Neural progenitor cell (in vitro differentiated cells): ENCODE data around the gene KDM3A. TPM values are rescaled to one million over a fixed set of nuclear protein-coding genes. Genes with fewer than 3 reads are reported as not detected.

ENCODE experiments used
- DNase-seq: peaks from one replicate; pipeline ENCODE4 v3.0.0-alpha.2; 2016; ENCODE audit warnings: low spot score
- H2AFZ ChIP-seq: fragments of 200-600 bp; sonication (generic); replicated peaks from 2 replicates; pipeline ENCODE4 v1.6.1; 2016; ENCODE audit warnings: antibody characterized with exemption
- H3F3A ChIP-seq: fragments of 200-600 bp; sonication (generic); 2 replicates; pipeline ENCODE4 v1.6.1; 2016; ENCODE audit warnings: antibody characterized with exemption, low read depth
- H3K27ac ChIP-seq: fragments of 200-600 bp; sonication (generic); 2 replicates; pipeline ENCODE4 v1.5.1; 2016; ENCODE audit warnings: mild to moderate bottlenecking
- H3K27me3 ChIP-seq: fragments of 200-600 bp; sonication (generic); 2 replicates; pipeline ENCODE4 v1.6.1; 2016; ENCODE audit warnings: mild to moderate bottlenecking, moderate library complexity
- H3K36me3 ChIP-seq: fragments of 200-600 bp; sonication (generic); 2 replicates; pipeline ENCODE4 v1.5.1; 2016
- H3K4me1 ChIP-seq: fragments of 200-600 bp; sonication (generic); 2 replicates; pipeline ENCODE4 v1.6.1; 2016; ENCODE audit warnings: mixed run types
- H3K4me2 ChIP-seq: fragments of 200-600 bp; sonication (generic); 2 replicates; pipeline ENCODE4 v1.6.1; 2016
- H3K4me3 ChIP-seq: fragments of 200-600 bp; sonication (generic); 2 replicates; pipeline ENCODE4 v1.5.1; 2016
- H3K79me2 ChIP-seq: fragments of 200-600 bp; sonication (generic); 2 replicates; pipeline ENCODE4 v1.6.1; 2016; ENCODE audit warnings: low read depth
- H3K9ac ChIP-seq: fragments of 200-600 bp; sonication (generic); 2 replicates; pipeline ENCODE4 v1.6.1; 2016
- H3K9me3 ChIP-seq: fragments of 200-600 bp; sonication (generic); 2 replicates; pipeline ENCODE4 v1.5.1; 2016; ENCODE audit warnings: low read depth
- H4K20me1 ChIP-seq: fragments of 200-600 bp; sonication (generic); 2 replicates; pipeline ENCODE4 v1.6.1; 2016; ENCODE audit warnings: low read depth
- H3K27ac Mint-ChIP-seq: 3 replicates; pipeline ENCODE4 v1.8.0; 2021; ENCODE audit warnings: mixed read lengths
- H3K27me3 Mint-ChIP-seq: 2 replicates; pipeline ENCODE4 v1.8.0; 2022; ENCODE audit warnings: low read depth, mild to moderate bottlenecking, inconsistent platforms, moderate library complexity, mixed read lengths; ENCODE audit not compliant: insufficient read depth
- H3K36me3 Mint-ChIP-seq: 3 replicates; pipeline ENCODE4 v1.8.0; 2021; ENCODE audit warnings: mixed read lengths
- H3K4me1 Mint-ChIP-seq: 3 replicates; pipeline ENCODE4 v1.8.0; 2021; ENCODE audit warnings: mixed read lengths
- H3K4me3 Mint-ChIP-seq: 3 replicates; pipeline ENCODE4 v1.8.0; 2021; ENCODE audit warnings: mild to moderate bottlenecking, moderate library complexity, mixed read lengths
- H3K9me3 Mint-ChIP-seq: 3 replicates; pipeline ENCODE4 v1.8.0; 2020; ENCODE audit warnings: mixed read lengths
- CTCF ChIP-seq: fragments of 200-600 bp; sonication (generic); IDR thresholded peaks from 2 replicates; pipeline ENCODE4 v1.5.1; 2017; ENCODE audit warnings: antibody characterized with exemption, mild to moderate bottlenecking
- EZH2 ChIP-seq: fragments of 200-600 bp; sonication (generic); IDR thresholded peaks from 2 replicates; pipeline ENCODE4 v1.6.1; 2017; ENCODE audit warnings: antibody characterized with exemption, mild to moderate bottlenecking, moderate library complexity
- EZH2phosphoT487 ChIP-seq: fragments of 200-600 bp; sonication (generic); IDR thresholded peaks from 2 replicates; pipeline ENCODE4 v1.6.1; 2017; ENCODE audit warnings: antibody characterized with exemption
- total RNA-seq: library from RNA; depleted of rRNA; stranded (reverse); fragments of >200 nt; gene quantifications from 2 replicates; pipeline ENCODE4 v1.2.3, GENCODE V29; 2015; ENCODE audit warnings: low replicate concordance

The KDM3A gene
- total RNA-seq, 1 donor from 2014 or later, result 84.9 TPM

- Histone ChIP-seq H3K4me2 (no peak overlapping the region), H4K20me1 (no peaks in the 10 kb centered on the region), H3K79me2 (no peaks in the 10 kb centered on the region), H3K4me3 (no peak overlapping the region), H3K27ac (no peak overlapping the region), H3K9ac (no peak overlapping the region), H3K4me1 (no peaks in the 10 kb centered on the region), H2AFZ (no peak overlapping the region), H3F3A (no peaks in the 10 kb centered on the region), H3K36me3 (no peaks in the 10 kb centered on the region), H3K27me3 (no peaks in the 10 kb centered on the region), H3K9me3 (no peaks in the 10 kb centered on the region)
- Mint-ChIP-seq H3K27ac (no peak overlapping the region), H3K4me1 (no peaks in the 10 kb centered on the region), H3K36me3 (peaks cover 7% of the 10 kb centered on the region), H3K4me3 (no peak overlapping the region), H3K27me3 (no peaks in the 10 kb centered on the region), H3K9me3 (no peaks in the 10 kb centered on the region)
- TF ChIP-seq EZH2phosphoT487 (no peak), CTCF (no peak), EZH2 (no peak)
- DNase-seq, result no peak
These were observed 82.3 kb downstream of the KDM3A start for GRCh38 chr2:86523491-86523890.

DNA sequence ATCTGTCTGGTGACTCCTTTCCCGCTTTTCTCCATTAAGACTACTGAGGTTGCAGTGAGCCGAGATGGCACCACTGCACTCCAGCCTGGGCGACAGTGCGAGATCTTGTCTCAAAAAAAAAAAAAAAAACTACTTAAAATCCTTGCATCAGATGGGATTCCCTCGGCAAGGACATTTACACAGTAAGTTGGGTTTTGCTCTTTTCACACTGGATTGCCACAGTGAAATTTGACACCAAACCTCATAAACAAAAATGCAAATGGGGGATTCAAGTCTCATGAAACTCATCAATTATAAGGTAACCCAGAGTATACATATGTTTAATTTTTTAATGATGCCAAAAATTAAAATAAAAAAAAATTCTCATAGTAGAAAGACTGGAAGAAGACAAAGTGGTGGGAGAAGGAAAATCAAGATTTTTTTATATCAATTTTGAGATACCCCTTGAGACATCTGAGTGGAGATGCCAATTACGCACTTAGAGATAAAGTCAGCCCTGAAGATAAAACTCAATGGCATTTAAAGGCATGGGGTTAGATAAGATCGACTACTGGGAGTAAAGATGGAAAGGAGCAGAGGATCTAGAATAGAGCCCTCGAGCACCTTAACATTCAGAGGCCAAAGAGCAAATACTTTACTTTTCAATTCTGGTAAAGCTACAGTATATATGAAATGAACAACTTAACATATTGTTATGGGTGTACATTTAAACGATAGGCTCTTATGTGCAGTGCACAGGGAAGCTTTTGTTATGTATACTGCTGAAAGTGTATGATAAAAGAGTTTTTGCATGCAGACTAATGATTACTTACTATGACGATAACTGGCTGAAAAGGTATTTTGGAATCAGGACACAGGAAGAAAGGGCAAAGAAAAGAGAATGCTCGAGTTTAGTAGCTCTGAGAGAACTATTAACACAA lies 84.5 kb downstream of the KDM3A start:
- Mint-ChIP-seq H3K36me3 (peaks cover 5% of the 10 kb centered on the region), H3K4me1 (no peaks in the 10 kb centered on the region), H3K4me3 (no peak overlapping the region), H3K27me3 (no peaks in the 10 kb centered on the region), H3K9me3 (no peaks in the 10 kb centered on the region), H3K27ac (no peak overlapping the region)
- no peak overlapping the region for H3K9ac ChIP-seq
- no peak overlapping the region for H3K27ac ChIP-seq
- no peak overlapping the region for H3K4me2 ChIP-seq
- H3K27me3 ChIP-seq, result no peaks in the 10 kb centered on the region
- no peak for DNase-seq
- H4K20me1 ChIP-seq, result no peaks in the 10 kb centered on the region
- H3K79me2 ChIP-seq, result no peaks in the 10 kb centered on the region
- H3K4me3 ChIP-seq, result no peak overlapping the region
- H3F3A ChIP-seq, result no peaks in the 10 kb centered on the region
- TF ChIP-seq EZH2phosphoT487 (no peak), CTCF (no peak), EZH2 (no peak)
- no peaks in the 10 kb centered on the region for H3K4me1 ChIP-seq
- H3K9me3 ChIP-seq, result no peaks in the 10 kb centered on the region
- no peaks in the 10 kb centered on the region for H3K36me3 ChIP-seq
- no peak overlapping the region for H2AFZ ChIP-seq

- H3K27me3 ChIP-seq, result no peaks in the 10 kb centered on the region
- H4K20me1 ChIP-seq, result no peaks in the 10 kb centered on the region
- Mint-ChIP-seq H3K27ac (no peak overlapping the region), H3K27me3 (no peaks in the 10 kb centered on the region), H3K4me1 (no peaks in the 10 kb centered on the region), H3K9me3 (peaks cover 20% of the 10 kb centered on the region), H3K4me3 (no peak overlapping the region), H3K36me3 (peaks cover 19% of the 10 kb centered on the region)
- no peak for DNase-seq
- H3F3A ChIP-seq, result no peaks in the 10 kb centered on the region
- no peak overlapping the region for H3K27ac ChIP-seq
- TF ChIP-seq EZH2 (no peak), EZH2phosphoT487 (no peak)
- no peaks in the 10 kb centered on the region for H3K4me1 ChIP-seq
- H2AFZ ChIP-seq, result no peak overlapping the region
- no peaks in the 10 kb centered on the region for H3K79me2 ChIP-seq
- H3K9ac ChIP-seq, result no peak overlapping the region
- H3K4me3 ChIP-seq, result no peak overlapping the region
- peaks cover 8% of the 10 kb centered on the region for H3K9me3 ChIP-seq
- no peaks in the 10 kb centered on the region for H3K36me3 ChIP-seq
- H3K4me2 ChIP-seq, result no peak overlapping the region
These were observed 92.4 kb downstream of the KDM3A start for GRCh38 chr2:86533589-86533988.

GRCh38 chr2:86541334-86541733 lies 100.2 kb downstream of the KDM3A start:
- no peak for DNase-seq
- Histone ChIP-seq H3K4me2 (no peak overlapping the region), H3K27me3 (no peaks in the 10 kb centered on the region), H3K4me3 (no peak overlapping the region), H2AFZ (no peak overlapping the region), H3K9me3 (no peaks in the 10 kb centered on the region), H3K27ac (no peak overlapping the region), H3K9ac (no peak overlapping the region), H3K4me1 (no peaks in the 10 kb centered on the region), H3F3A (no peaks in the 10 kb centered on the region), H3K36me3 (no peaks in the 10 kb centered on the region), H3K79me2 (no peaks in the 10 kb centered on the region), H4K20me1 (no peaks in the 10 kb centered on the region)
- TF ChIP-seq CTCF (no peak), EZH2phosphoT487 (no peak), EZH2 (no peak)
- Mint-ChIP-seq H3K36me3 (peaks cover 37% of the 10 kb centered on the region), H3K27me3 (no peaks in the 10 kb centered on the region), H3K9me3 (peaks cover 28% of the 10 kb centered on the region), H3K27ac (no peak overlapping the region), H3K4me1 (no peaks in the 10 kb centered on the region), H3K4me3 (no peak overlapping the region)
